ENCODE results near the gene L3MBTL1. TPM values are rescaled to one million over a fixed set of nuclear protein-coding genes. Genes with fewer than 3 reads are reported as not detected.

Gene L3MBTL1
- total RNA-seq, 2 donors from 2014 or later = 38.4 to 57.6 TPM

GRCh38 chr20:43559147-43559987, 51.9 kb downstream of the L3MBTL1 start:
- no peaks in the 10 kb centered on the region for H3K36me3 ChIP-seq (ENCODE audit: control insufficient read depth, insufficient read depth, low read length)
- no peak overlapping the region for H3K27ac ChIP-seq (ENCODE audit: low read depth, low read length)
- DNase-seq = no peak
- no peak overlapping the region for H3K4me3 Mint-ChIP-seq
- H3K9me3 Mint-ChIP-seq = no peaks in the 10 kb centered on the region
- TF ChIP-seq CTCF (conservative IDR thresholded peaks at IDR 0.05) = no peak
- peaks cover 2% of the 10 kb centered on the region for H3K4me1 ChIP-seq (ENCODE audit: control insufficient read depth, insufficient read depth, low read length)
- H3K36me3 Mint-ChIP-seq (ENCODE audit: low read depth) = no peaks in the 10 kb centered on the region
- H3K27ac Mint-ChIP-seq = peak overlapping the region; percentile 32
- H3K9me3 ChIP-seq (ENCODE audit: control insufficient read depth, low read length) = no peaks in the 10 kb centered on the region
- no peaks in the 10 kb centered on the region for H3K27me3 Mint-ChIP-seq (ENCODE audit: insufficient read depth)
- H3K27me3 ChIP-seq (ENCODE audit: control insufficient read depth, insufficient read depth, low read length, poor library complexity, severe bottlenecking) = no peaks in the 10 kb centered on the region
- WGBS, 2 experiments (ENCODE audit: insufficient coverage in 1 of 2, insufficient read length in 1 of 2) = 84 to 96% methylated on average over 7 to 8 of the region's 8 CpGs
- peaks cover 9% of the 10 kb centered on the region for H3K4me1 Mint-ChIP-seq
- no peak overlapping the region for H3K4me3 ChIP-seq (ENCODE audit: low read length)
- H3K9ac ChIP-seq (ENCODE audit: extremely low read depth, low read length, poor library complexity, severe bottlenecking) = no peak overlapping the region

GRCh38 chr20:43560974-43561373, 53.5 kb downstream of the L3MBTL1 start:
- Mint-ChIP-seq H3K27me3 (ENCODE audit: insufficient read depth) (no peaks in the 10 kb centered on the region), H3K9me3 (no peaks in the 10 kb centered on the region), H3K27ac (no peak overlapping the region), H3K36me3 (ENCODE audit: low read depth) (no peaks in the 10 kb centered on the region), H3K4me3 (no peak overlapping the region), H3K4me1 (peaks cover 9% of the 10 kb centered on the region)
- no peak overlapping the region for H3K4me3 ChIP-seq (ENCODE audit: low read length)
- H3K4me1 ChIP-seq (ENCODE audit: control insufficient read depth, insufficient read depth, low read length) = peaks cover 2% of the 10 kb centered on the region
- WGBS, 2 experiments (ENCODE audit: insufficient coverage in 1 of 2, insufficient read length in 1 of 2) = 91 to 100% methylated on average over 1 to 3 of the region's 3 CpGs
- H3K27ac ChIP-seq (ENCODE audit: low read depth, low read length) = no peak overlapping the region
- DNase-seq = no peak
- H3K9ac ChIP-seq (ENCODE audit: extremely low read depth, low read length, poor library complexity, severe bottlenecking) = no peak overlapping the region
- TF ChIP-seq CTCF (conservative IDR thresholded peaks at IDR 0.05) = no peak
- no peaks in the 10 kb centered on the region for H3K27me3 ChIP-seq (ENCODE audit: control insufficient read depth, insufficient read depth, low read length, poor library complexity, severe bottlenecking)
- no peaks in the 10 kb centered on the region for H3K36me3 ChIP-seq (ENCODE audit: control insufficient read depth, insufficient read depth, low read length)
- no peaks in the 10 kb centered on the region for H3K9me3 ChIP-seq (ENCODE audit: control insufficient read depth, low read length)

GRCh38 chr20:43563429-43563828, 55.9 kb downstream of the L3MBTL1 start:
- Mint-ChIP-seq H3K27me3 (ENCODE audit: insufficient read depth) (no peaks in the 10 kb centered on the region), H3K27ac (no peak overlapping the region), H3K4me1 (peaks cover 5% of the 10 kb centered on the region), H3K36me3 (ENCODE audit: low read depth) (no peaks in the 10 kb centered on the region), H3K9me3 (no peaks in the 10 kb centered on the region), H3K4me3 (no peak overlapping the region)
- no peak for TF ChIP-seq CTCF (conservative IDR thresholded peaks at IDR 0.05)
- DNase-seq = no peak
- Histone ChIP-seq H3K9ac (ENCODE audit: extremely low read depth, low read length, poor library complexity, severe bottlenecking) (no peak overlapping the region), H3K9me3 (ENCODE audit: control insufficient read depth, low read length) (no peaks in the 10 kb centered on the region), H3K4me1 (ENCODE audit: control insufficient read depth, insufficient read depth, low read length) (peaks cover 2% of the 10 kb centered on the region), H3K4me3 (ENCODE audit: low read length) (no peak overlapping the region), H3K27ac (ENCODE audit: low read depth, low read length) (no peak overlapping the region), H3K36me3 (ENCODE audit: control insufficient read depth, insufficient read depth, low read length) (no peaks in the 10 kb centered on the region), H3K27me3 (ENCODE audit: control insufficient read depth, insufficient read depth, low read length, poor library complexity, severe bottlenecking) (no peaks in the 10 kb centered on the region)
- 90 to 94% methylated on average over 2 to 3 of the region's 3 CpGs for WGBS, 2 experiments (ENCODE audit: insufficient coverage in 1 of 2, insufficient read length in 1 of 2)

All from endodermal cell (in vitro differentiated cells).